Adipocyte (in vitro differentiated cells): ENCODE results near the gene HOXD3.

Experiments used
- DNase-seq: peaks from one replicate; pipeline ENCODE4 v3.0.0-alpha.2; 2015; ENCODE audit warnings: low read depth
- H3K27me3 ChIP-seq: replicated peaks from 2 replicates; pipeline ENCODE4 v1.7.0; 2013; ENCODE audit warnings: mild to moderate bottlenecking, low read length, moderate library complexity; ENCODE audit not compliant: control insufficient read depth, insufficient read depth
- H3K36me3 ChIP-seq: 2 replicates; pipeline ENCODE4 v1.7.0; 2013; ENCODE audit warnings: low read length, mild to moderate bottlenecking, moderate library complexity; ENCODE audit not compliant: control insufficient read depth, insufficient read depth, severe bottlenecking
- H3K4me1 ChIP-seq: 2 replicates; pipeline ENCODE4 v1.7.0; 2013; ENCODE audit warnings: mild to moderate bottlenecking, low read length, moderate library complexity; ENCODE audit not compliant: control insufficient read depth, insufficient read depth
- H3K4me3 ChIP-seq: 2 replicates; pipeline ENCODE4 v1.7.0; 2013; ENCODE audit warnings: mild to moderate bottlenecking, low read length, moderate library complexity
- H3K9ac ChIP-seq: 2 replicates; pipeline ENCODE4 v1.7.0; 2013; ENCODE audit warnings: mild to moderate bottlenecking, low read length, moderate library complexity
- H3K9me3 ChIP-seq: 2 replicates; pipeline ENCODE4 v1.7.0; 2013; ENCODE audit warnings: mild to moderate bottlenecking, low read length, moderate library complexity; ENCODE audit not compliant: control insufficient read depth

Gene HOXD3

GRCh38 chr2:176138526-176138922 is 18.6 kb upstream of the HOXD3 start:
- no peaks in the 10 kb centered on the region for H3K27me3 ChIP-seq
- H3K9me3 ChIP-seq, result no peaks in the 10 kb centered on the region
- peaks cover 48% of the 10 kb centered on the region for H3K4me1 ChIP-seq
- no peaks in the 10 kb centered on the region for H3K36me3 ChIP-seq
- DNase-seq, result no peak
- H3K4me3 ChIP-seq, result peak overlapping the region; percentile 86
- peak overlapping the region; percentile 96 for H3K9ac ChIP-seq

DNA sequence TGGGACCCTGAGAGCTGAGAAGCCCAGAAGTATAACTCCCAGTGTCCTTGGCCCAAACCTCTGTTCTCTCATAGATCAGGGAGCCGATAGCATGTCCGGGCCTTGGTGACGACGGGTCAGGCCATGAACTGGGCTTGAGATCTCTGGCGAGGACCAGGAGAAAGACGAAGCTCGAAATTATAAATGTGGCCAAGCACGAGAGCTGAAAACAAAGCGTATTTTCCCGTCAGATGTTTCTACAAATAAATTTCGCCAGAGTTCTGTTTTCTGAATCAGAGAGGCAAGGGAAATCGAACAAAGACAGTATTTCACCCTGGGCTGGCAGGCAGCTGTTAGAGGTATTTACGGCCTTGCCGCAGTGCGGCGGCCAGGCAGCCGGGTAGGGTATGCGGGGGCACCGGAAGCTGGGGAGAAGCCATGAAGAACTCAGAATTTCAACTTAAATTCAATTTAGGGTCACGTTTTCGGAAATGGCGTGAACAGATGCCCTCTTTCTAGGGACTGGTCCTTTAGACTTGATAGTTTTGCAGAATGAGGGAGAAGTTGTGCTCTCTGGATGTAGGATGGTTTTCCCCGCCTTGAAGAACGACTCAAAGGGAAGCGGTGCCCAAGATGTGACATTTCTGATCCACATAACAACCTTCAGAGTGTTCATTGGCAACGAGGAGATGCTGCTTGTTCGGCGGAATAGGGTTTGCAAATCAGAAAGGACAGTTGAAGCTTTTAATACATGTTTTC is 18.0 kb upstream of the HOXD3 start:
- no peaks in the 10 kb centered on the region for H3K9me3 ChIP-seq
- peak overlapping the region; percentile 86 for H3K4me3 ChIP-seq
- peaks cover 47% of the 10 kb centered on the region for H3K4me1 ChIP-seq
- peak overlapping the region; percentile 96 for H3K9ac ChIP-seq
- H3K36me3 ChIP-seq, result no peaks in the 10 kb centered on the region
- DNase-seq, result no peak
- H3K27me3 ChIP-seq, result no peaks in the 10 kb centered on the region

DNA sequence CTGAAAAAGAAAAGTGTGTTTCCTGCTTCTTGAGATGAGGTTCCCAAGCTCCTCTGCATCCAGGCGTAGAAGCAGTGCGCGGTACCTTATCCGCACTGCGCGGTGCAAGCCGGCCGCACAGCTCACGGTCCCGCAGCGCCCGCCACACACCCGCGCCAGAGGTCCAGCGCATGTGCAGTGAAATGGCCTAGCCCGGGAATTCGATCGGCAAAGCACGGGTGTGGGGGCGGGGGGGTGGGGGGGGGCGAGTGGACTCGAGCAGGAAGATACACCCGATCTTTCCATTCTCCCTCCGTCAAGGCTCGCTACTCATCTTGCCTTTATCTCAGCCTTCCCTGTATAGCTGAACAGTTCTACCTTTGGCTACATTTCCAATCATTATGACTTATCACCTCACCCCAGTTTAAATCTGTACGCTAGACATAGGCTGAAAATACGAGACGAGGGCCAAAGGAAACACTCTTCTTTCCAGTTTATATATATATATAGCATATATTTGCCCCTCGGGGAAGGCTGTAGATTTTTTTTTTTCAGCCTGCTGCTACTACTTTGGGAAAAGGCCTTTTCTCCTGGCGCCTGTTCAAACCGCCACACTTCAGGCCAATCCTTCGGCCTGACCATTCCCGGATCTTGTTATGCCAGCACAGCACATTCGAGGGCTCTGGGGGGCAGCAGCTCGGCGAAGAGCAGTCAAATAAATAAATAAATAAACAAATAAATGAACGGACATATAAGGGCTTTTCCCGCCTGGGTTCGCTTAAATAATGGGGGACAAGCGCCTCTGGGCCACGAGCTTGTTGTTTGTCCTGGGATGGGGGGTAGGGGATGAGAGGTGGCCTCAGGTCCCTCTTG is 17.2 kb upstream of the HOXD3 start:
- no peaks in the 10 kb centered on the region for H3K36me3 ChIP-seq
- no peak for DNase-seq
- peaks cover 45% of the 10 kb centered on the region for H3K4me1 ChIP-seq
- peak overlapping the region; percentile 86 for H3K4me3 ChIP-seq
- H3K27me3 ChIP-seq, result no peaks in the 10 kb centered on the region
- no peaks in the 10 kb centered on the region for H3K9me3 ChIP-seq
- H3K9ac ChIP-seq, result peak overlapping the region; percentile 96

- Histone ChIP-seq H3K36me3 (no peaks in the 10 kb centered on the region), H3K9me3 (no peaks in the 10 kb centered on the region), H3K27me3 (no peaks in the 10 kb centered on the region), H3K4me1 (peaks cover 37% of the 10 kb centered on the region), H3K9ac (peak overlapping the region; percentile 79), H3K4me3 (peak overlapping the region; percentile 83)
- DNase-seq, result peak; percentile 78
Observed at GRCh38 chr2:176140513-176141317, 16.4 kb upstream of the HOXD3 start.

- no peak overlapping the region for H3K9ac ChIP-seq
- no peak overlapping the region for H3K4me3 ChIP-seq
- no peaks in the 10 kb centered on the region for H3K27me3 ChIP-seq
- H3K9me3 ChIP-seq, result no peaks in the 10 kb centered on the region
- peaks cover 35% of the 10 kb centered on the region for H3K4me1 ChIP-seq
- no peak for DNase-seq
- no peaks in the 10 kb centered on the region for H3K36me3 ChIP-seq
Observed at GRCh38 chr2:176142281-176142680, 14.8 kb upstream of the HOXD3 start.

GRCh38 chr2:176145085-176145969 is 11.8 kb upstream of the HOXD3 start:
- peaks cover 9% of the 10 kb centered on the region for H3K4me1 ChIP-seq
- no peaks in the 10 kb centered on the region for H3K27me3 ChIP-seq
- H3K4me3 ChIP-seq, result no peak overlapping the region
- DNase-seq, result no peak
- peaks cover 3% of the 10 kb centered on the region for H3K36me3 ChIP-seq
- no peak overlapping the region for H3K9ac ChIP-seq
- H3K9me3 ChIP-seq, result no peaks in the 10 kb centered on the region

- H3K4me3 ChIP-seq, result no peak overlapping the region
- peaks cover 8% of the 10 kb centered on the region for H3K4me1 ChIP-seq
- H3K36me3 ChIP-seq, result peaks cover 8% of the 10 kb centered on the region
Observed at GRCh38 chr2:176146101-176146500, 11.0 kb upstream of the HOXD3 start.

DNA sequence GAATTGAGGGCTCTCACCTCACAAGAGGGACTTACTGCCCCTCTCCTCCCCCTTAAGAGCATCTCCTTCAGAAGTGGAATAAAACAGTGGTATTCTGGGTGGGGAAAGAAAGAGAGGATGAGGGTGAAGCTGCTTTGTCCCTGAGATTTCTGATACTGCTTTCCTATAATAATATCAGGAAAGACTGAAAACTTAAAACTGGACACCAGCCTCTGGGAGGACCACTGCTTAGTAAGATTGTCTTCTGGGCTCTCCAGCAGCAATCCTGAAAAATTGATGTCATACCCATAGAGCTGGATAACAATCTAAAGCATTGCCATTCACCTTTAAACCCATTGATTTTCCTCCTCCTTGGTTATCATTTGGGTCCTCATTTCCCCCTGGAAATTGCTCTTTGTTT is 10.5 kb upstream of the HOXD3 start:
- peaks cover 8% of the 10 kb centered on the region for H3K36me3 ChIP-seq
- H3K4me3 ChIP-seq, result no peak overlapping the region

More at GRCh38 chr2:176146101-176146500, 11.0 kb upstream of the HOXD3 start:
- no peak for DNase-seq
- no peak overlapping the region for H3K9ac ChIP-seq
- no peaks in the 10 kb centered on the region for H3K27me3 ChIP-seq
- no peaks in the 10 kb centered on the region for H3K9me3 ChIP-seq

DNA sequence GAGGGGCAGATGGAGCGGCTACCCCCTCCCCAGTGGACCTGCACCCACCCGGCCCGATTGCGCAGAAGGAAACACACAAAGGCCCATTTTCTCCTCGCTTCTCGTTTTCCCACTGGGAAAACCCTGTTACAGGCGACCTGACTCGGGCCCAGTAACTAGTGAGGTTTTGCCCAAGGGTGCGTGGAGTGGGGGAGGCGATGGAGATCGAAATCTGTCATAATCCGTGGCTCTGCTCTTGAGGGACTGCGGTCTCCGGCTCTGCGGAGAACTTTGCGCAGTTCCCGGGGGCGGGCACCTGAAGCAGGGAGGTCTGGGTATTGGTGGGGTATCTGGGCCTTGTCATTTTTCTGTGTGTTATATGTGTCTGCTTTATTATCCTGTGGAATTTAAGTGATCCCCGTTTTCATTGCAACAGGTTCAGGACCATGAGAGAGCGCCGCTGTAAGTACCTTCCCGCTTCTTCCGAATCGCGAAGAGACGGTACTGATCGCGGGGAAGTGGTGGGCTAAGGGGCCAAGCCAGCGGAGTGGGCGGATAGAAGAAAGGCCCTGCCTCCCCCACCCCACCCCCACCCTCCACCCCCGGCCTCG is 9.8 kb upstream of the HOXD3 start:
- Histone ChIP-seq H3K36me3 (peaks cover 8% of the 10 kb centered on the region), H3K4me3 (no peak overlapping the region), H3K4me1 (peaks cover 8% of the 10 kb centered on the region), H3K9me3 (no peaks in the 10 kb centered on the region), H3K9ac (no peak overlapping the region), H3K27me3 (no peaks in the 10 kb centered on the region)
- DNase-seq, result no peak

More for the DNA sequence above, 10.5 kb upstream of the HOXD3 start:
- DNase-seq, result no peak
- H3K4me1 ChIP-seq, result peaks cover 8% of the 10 kb centered on the region
- no peaks in the 10 kb centered on the region for H3K27me3 ChIP-seq
- H3K9me3 ChIP-seq, result no peaks in the 10 kb centered on the region
- H3K9ac ChIP-seq, result no peak overlapping the region

DNA sequence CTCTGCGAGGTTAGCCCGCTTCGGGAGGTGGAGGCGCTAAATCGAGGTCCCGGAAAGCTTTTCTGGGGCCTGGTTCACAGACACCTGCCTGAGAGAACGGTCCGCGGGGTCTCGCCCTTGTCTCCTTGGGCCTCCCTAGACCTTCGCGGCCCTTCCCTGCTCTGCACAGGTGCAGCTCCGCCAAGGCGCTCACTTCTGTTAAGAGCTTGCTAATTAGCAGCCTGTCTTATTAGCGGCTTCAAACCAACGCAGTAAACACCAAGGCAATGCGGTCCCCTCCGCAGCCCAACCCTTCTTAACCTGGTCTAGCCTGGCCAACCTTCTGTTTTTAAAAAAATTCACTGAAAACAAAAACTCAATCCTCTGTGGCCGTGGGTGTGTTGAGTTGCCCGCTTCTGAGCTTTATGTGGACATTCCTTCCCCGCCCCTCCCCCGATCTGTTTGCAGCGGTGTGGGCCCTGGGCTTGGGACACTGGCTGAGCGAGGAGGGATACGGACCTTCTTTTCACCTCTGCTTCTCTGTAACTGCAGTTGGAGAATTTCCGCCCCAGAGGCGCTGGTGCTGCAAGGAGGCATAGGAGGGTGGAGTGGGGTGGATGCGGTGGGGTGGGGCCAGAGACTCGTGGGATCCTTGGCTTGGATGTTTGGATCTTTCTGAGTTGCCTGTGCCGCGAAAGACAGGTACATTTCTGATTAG is 9.2 kb upstream of the HOXD3 start:
- Histone ChIP-seq H3K9me3 (no peaks in the 10 kb centered on the region), H3K4me3 (no peak overlapping the region), H3K4me1 (peaks cover 6% of the 10 kb centered on the region), H3K9ac (no peak overlapping the region), H3K36me3 (peaks cover 8% of the 10 kb centered on the region), H3K27me3 (no peaks in the 10 kb centered on the region)
- no peak for DNase-seq
